Measurements from ENCODE around the gene ATF7. TPM values are rescaled to one million over a fixed set of nuclear protein-coding genes. Genes with fewer than 3 reads are reported as not detected.

Gene ATF7
- total RNA-seq, 1 donor from 2014 or later = 42.2 TPM

- no peak for DNase-seq (ENCODE audit: extremely low spot score, unreplicated experiment)
- Mint-ChIP-seq H3K27ac (peak overlapping the region; percentile 7), H3K9me3 (no peaks in the 10 kb centered on the region), H3K4me3 (no peak overlapping the region), H3K27me3 (no peaks in the 10 kb centered on the region), H3K36me3 (peaks cover 60% of the 10 kb centered on the region), H3K4me1 (ENCODE audit: unreplicated experiment) (peaks cover 25% of the 10 kb centered on the region)
- TF ChIP-seq CTCF (conservative IDR thresholded peaks at IDR 0.05) = no peak
Observed at GRCh38 chr12:53459097-53459496, 167.1 kb downstream of the ATF7 start.

Other genes starting within 250 kb of the ATF7 start
- gene SP1, start 246.2 kb downstream of the ATF7 start, total RNA-seq (ENCODE audit: low replicate concordance) = 82.9 and 99.5 TPM in 2 replicates
- 1.6 and 2.4 TPM in 2 replicates for gene AMHR2, start 202.5 kb downstream of the ATF7 start, total RNA-seq (ENCODE audit: low replicate concordance)
- 88.1 and 142 TPM in 2 replicates for gene PRR13, start 184.6 kb downstream of the ATF7 start, total RNA-seq (ENCODE audit: low replicate concordance)
- gene PCBP2, start 174.3 kb downstream of the ATF7 start, total RNA-seq (ENCODE audit: low replicate concordance) = 825 and 1,222 TPM in 2 replicates
- gene MAP3K12, start 126.9 kb downstream of the ATF7 start, total RNA-seq (ENCODE audit: low replicate concordance) = 10.6 and 31.6 TPM in 2 replicates
- 46.4 and 52.3 TPM in 2 replicates for gene TARBP2, start 125.1 kb downstream of the ATF7 start, total RNA-seq (ENCODE audit: low replicate concordance)
- gene NPFF, start 118.9 kb downstream of the ATF7 start, total RNA-seq (ENCODE audit: low replicate concordance) = not detected in 2 replicates
- gene ATP5MC2, start 49.7 kb upstream of the ATF7 start, total RNA-seq (ENCODE audit: low replicate concordance) = 312 and 402 TPM in 2 replicates
- gene CALCOCO1, start 101.1 kb upstream of the ATF7 start, total RNA-seq (ENCODE audit: low replicate concordance) = 66.2 and 86.7 TPM in 2 replicates
- gene CISTR, start 125.6 kb upstream of the ATF7 start, total RNA-seq (ENCODE audit: low replicate concordance) = not detected in 2 replicates